Transverse colon (tissue), 3 donors: ENCODE results near the gene SLC30A5.

Experiments
- EP300 ChIP-seq: sonication (generic); formaldehyde crosslinking; IDR thresholded peaks from one replicate; pipeline ENCODE4 v1.6.1; 2017; ENCODE audit warnings: antibody characterized with exemption, low read depth
- POLR2A ChIP-seq: fragments of 450-650 bp; IDR thresholded peaks from one replicate; pipeline ENCODE4 v1.6.1; 2016; ENCODE audit warnings: antibody characterized with exemption, mild to moderate bottlenecking, moderate library complexity
- TF ChIP-seq, protein P1 (sequence below), 5 experiments: fragments of 200-600 bp in 3 of 5; fragments of 450-650 bp in 2 of 5; sonication (generic) in 3 of 5; IDR thresholded peaks; 1 replicate in 2 of 5; 2 replicates in 3 of 5; pipeline ENCODE4 v1.5.1; 2016 to 2017; ENCODE audit warnings: antibody characterized with exemption in 5 of 5, inconsistent platforms in 3 of 5, mild to moderate bottlenecking in 2 of 5, moderate library complexity in 1 of 5

DNA sequence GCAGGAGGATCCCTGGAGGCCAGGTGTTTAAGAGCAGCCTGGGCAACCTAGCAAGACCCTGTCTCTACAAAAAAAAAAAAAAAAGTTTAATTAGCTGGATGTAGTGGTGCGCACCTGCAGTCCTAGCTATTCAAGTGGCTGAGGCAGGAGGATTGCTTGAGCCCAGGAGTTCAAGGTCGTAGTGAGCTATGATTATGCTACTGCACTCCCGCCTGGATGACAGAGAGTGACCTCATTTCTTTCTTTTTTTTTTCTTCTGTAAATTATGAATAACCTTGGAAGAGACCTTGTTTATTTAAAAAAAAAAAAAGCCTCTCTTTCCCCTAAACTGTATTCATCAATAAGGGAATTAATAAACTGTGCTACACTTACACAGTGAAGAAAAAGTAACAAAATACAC, 43.6 kb upstream of the SLC30A5 start:
- TF ChIP-seq POLR2A (no peak), EP300 (no peak)
- TF ChIP-seq, protein P1, sequence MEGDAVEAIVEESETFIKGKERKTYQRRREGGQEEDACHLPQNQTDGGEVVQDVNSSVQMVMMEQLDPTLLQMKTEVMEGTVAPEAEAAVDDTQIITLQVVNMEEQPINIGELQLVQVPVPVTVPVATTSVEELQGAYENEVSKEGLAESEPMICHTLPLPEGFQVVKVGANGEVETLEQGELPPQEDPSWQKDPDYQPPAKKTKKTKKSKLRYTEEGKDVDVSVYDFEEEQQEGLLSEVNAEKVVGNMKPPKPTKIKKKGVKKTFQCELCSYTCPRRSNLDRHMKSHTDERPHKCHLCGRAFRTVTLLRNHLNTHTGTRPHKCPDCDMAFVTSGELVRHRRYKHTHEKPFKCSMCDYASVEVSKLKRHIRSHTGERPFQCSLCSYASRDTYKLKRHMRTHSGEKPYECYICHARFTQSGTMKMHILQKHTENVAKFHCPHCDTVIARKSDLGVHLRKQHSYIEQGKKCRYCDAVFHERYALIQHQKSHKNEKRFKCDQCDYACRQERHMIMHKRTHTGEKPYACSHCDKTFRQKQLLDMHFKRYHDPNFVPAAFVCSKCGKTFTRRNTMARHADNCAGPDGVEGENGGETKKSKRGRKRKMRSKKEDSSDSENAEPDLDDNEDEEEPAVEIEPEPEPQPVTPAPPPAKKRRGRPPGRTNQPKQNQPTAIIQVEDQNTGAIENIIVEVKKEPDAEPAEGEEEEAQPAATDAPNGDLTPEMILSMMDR (IDR thresholded peaks at IDR 0.05): no peak
